ENCODE results near the gene CACNB3. TPM values are rescaled to one million over a fixed set of nuclear protein-coding genes. Genes with fewer than 3 reads are reported as not detected.

The CACNB3 gene
- 11.7 and 20.4 TPM in 2 replicates for total RNA-seq (2014; rRNA removed; shearing (Covaris generic))

DNA sequence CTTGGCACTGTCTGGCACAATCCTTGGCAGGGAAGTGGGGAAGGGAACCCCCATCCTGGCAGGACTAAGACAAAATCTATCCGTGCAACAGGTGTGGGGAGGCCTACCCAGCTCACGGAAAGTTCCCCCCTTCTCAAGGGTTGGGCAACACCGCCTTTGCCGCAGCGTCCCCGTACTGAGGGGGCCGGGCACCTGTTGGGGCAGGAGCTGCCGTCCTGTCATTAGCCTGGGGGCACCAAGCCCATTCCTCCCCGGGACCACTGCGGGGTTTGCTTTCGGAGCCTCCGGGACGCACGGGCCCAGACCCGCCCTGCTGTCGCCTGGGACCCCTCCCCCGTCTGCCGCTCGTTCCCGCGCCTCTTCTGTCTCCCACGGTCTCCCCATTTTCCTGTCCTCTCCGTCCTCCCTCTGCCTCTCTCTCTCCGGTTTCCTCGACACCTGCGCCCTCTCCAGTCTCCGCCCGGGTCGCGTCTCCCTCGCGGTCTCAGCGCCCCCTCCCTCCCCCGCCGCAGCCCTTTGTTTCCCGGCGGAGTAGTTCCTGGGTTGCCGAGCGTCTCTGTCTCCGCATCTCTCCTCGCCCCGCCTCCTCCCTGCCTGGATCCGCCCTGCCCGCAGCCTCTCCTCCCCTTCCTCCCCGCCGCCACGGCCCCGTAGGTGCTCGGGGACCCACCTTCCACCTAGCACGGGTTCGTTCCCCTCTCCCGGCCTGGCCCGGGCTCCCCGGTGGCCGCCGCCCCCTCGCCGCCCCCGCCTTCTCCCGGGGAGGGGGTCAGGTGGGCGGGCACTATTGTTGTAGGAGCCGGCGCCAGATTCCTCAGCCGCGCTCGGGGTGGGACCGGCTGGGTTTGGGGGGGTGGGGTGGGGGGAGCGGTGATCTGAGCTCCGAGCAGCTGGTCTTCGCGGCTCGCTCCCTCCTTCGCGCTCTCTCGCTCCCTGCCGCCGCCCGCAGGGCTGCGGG lies at the start of gene CACNB3:
CACNB3 (plus strand) TSS at position 624 of the 958 bp plus-strand sequence. CDS start 434 bp downstream, outside the sequence.
- peak; percentile 41 for DNase-seq (ENCODE audit: low spot score)

DNA sequence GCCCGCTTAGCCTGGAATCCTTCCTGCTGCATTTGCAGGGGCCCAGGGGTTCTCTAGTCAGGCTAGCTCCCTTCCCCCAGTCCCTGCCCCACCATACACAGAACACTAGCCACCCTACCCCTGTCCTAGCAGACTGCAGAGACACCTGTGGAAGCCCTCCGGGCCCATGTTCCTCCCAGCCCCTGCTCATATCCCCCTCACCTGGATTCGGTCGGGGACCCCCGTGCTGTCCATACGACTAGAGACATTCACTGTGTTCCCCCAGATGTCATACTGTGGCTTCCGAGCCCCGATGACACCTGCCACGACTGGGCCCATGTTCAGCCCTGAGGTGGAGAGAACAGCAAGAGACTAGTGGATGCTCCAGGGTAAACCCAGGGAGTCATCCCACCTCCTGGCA lies 49.6 kb upstream of the CACNB3 start:
- DNase-seq (ENCODE audit: low spot score): no peak

DNA sequence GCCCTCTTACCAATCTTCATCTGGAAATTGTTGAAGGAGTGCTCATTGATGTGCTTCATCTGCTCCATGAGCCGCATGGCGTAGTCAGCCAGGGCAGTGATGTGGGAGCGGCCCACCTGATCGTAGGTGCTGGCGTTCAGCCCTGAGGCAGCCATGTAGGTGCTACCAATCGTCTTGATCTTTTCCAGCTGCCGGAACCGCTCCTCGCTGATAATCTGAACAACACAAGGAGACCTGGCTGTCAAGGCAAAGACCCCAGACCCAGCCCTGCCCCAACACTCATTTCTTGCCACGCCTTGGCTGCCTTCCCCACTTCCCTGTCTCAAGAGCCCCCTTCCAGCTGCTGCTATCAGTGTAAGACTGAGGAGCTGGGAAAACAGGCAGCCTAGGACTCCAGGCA lies 47.5 kb upstream of the CACNB3 start:
- no peak for DNase-seq (ENCODE audit: low spot score)

DNA sequence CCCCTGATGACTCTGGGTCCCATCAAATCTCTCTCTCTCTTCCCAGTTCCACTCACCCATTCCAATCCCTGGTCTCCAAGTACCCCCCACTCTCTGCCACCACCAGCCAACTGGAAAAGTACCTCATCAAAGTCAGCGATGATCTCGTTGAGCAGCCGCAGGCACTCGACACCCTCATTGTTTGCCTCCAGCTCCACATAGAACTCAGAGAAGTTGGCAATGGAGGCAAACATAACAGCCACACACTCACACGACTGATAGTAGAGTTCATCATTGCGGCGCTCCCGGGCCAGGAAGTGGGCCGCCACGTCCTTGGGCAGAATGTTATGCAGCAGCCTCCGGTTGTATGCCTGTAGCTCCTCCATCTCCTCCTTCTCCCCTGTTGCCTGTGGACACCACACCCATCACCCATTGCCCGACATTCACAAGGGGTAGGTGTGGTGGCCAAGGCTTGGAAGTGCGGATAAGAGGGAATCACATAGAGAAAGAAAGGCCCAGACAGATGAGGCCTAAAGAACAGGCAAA lies 46.6 kb upstream of the CACNB3 start:
- DNase-seq (ENCODE audit: low spot score): no peak

DNA sequence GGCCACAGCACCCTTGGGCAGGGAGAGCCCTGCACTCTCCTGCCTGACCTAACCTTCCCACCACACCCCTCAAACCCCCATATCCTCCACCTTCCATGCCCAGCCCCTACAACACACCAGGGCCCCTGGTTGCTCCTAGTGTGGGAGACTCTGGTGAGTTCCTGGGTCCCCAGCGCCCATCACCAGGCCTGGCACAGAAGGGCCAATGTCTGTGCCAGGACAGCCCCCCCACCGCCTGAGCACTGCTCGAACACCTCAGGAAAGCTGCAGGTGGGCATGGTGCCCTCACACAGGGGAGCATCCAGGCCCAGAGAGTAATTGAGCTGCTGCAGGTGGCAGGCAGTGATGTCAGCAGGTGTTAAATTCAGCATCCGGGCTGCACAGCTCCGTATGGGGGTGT lies 44.6 kb upstream of the CACNB3 start:
- no peak for DNase-seq (ENCODE audit: low spot score)

DNA sequence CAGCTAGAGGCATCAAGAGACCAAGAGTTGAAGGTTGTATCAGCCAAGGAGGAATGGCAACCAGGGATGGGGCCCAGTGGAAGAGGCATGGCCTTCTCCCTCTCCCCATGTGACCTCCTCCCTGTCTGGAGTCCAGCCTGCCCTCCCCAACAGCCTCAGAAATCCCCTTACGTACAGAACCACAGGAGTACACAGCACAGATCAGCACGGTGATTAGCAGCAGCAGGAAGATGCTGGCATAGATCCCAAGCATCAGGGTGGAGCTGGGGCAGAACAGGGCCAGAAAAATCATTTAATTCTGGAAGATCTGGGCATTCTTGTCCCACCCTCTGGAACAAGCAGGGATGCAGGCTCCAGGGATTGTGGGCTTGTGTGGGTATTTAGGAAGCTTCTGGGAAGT lies 43.8 kb upstream of the CACNB3 start:
- DNase-seq (ENCODE audit: low spot score): no peak

DNA sequence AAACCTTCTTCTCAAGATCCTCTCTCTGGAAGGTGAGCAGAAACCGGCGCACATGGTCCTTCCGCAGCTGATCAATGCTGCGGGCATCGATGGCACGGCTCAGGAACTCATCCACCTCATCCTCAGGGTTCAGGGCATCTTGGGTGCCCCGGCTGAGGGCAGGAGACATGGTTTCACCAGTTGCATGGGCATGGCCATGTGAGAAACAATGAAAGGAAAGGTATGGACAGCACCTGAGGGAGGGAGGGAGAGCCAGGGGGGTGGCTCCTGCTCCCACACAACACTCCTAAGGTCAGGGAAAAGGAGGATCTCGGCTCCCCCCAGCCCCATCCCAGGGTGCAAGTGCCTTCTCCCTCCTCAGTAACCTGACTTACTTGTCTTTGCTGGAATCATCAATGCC lies 43.0 kb upstream of the CACNB3 start:
- no peak for DNase-seq (ENCODE audit: low spot score)

DNA sequence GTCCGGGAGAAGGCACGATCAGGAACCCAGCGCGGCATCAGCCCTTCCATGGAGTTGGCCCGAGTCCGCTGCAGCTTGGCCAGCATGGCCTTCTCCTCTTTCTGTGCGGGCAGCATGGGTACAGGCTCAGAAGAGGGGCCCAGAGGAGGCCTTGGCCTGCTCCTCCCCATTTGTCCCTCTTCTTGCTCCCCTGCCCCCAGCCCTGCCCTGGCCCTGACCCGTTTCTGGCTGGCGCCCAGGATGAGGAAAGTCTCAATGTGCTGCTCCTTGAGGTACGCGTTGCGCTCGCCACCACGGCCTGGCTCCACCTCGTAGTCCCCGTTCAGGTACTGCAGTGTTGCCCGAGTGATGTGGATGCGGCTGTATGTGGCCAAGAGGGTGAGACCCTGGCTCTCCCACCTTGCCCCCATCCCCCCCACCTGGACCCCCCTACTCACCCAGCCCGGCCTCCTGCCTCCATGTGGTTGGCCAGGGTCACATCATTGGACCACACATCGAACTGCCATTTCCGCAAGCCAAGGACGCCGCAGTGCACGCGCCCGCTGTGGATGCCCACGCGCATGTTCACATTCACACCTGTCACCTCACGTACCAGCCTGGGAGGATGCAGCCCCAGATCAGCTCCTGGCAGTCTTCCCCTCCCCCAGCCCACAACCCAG lies 42.2 kb upstream of the CACNB3 start:
- DNase-seq (ENCODE audit: low spot score): no peak

DNA sequence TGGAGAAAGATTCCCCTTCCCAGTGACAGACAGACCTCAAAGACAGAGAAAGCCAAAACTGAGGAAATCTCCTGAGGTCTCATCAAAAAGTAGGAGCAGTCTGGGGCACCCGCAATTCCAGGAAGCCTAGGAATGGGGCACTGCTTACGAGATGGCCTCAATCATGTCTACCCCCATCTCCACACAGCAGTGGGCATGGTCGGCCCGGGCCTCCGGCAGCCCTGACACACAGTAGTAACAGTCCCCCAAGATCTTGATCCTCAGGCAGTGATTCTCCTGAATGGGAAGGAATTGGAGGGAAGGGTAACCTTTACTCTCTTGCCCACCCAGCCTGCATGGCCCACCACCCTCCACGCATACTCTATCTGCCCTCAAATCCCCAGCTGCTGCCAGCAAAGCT lies 41.3 kb upstream of the CACNB3 start:
- DNase-seq (ENCODE audit: low spot score): no peak

DNA sequence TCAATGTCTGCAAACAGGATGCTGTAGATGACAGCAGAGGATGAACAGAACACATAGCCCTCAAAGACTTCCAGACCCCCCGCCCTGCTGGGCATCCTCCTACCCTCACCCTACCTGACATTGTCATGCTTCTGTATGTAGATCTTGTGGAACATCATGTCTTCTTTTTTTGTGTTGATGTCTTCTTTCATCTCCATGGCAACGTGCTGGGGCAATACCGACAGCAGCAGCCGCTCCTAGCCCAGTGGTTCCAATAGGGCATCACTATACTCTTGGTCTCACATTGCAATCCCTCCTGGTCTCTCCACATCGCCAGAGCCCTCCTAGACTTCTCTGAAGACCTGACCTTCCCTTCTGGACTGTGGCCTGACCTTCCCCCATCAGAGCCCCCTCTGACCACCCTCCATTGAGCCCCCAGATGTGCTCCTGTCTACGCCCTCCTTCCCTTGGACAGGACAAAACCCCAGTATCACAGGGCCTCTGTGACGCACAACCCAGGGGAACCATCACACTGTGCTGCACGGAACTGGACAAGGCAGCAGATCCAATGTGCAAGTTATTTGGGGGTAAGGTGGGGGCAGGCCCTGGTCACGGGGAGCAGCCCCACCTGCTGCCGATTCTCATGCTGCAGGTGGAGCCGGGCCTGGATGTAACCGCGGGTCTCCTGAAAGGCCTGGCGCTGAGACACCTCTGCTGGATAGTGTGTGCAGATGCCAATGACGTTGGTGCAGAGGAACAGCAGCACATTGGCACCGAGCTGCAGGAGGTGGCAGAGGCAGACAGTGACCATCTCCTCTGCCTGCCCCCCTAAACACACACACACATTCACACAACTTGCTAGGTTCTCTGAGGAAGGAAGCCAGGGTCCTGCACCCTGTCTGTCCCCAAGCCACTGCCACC lies 40.5 kb upstream of the CACNB3 start:
- no peak for DNase-seq (ENCODE audit: low spot score)

DNA sequence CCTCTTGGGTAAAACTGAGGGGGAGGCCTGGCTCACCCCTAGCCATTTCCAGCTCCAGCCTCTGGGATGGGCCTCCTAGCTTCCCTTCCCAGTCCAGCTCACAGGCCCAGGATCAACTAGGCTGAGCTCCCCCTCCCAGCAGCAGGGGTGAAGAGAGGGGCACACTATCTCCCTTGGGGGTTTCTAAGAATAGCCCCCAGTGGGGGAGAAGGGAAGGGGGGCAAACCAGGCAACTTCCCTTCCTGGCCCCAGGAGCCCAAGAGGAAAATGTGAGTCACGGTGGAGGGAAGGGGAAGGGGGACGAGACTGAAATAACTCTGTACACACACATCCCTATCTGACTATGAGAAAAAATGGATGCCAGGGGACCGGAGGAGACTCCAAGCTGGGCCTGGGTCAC lies 38.4 kb upstream of the CACNB3 start:
- DNase-seq (ENCODE audit: low spot score): peak; percentile 53

DNA sequence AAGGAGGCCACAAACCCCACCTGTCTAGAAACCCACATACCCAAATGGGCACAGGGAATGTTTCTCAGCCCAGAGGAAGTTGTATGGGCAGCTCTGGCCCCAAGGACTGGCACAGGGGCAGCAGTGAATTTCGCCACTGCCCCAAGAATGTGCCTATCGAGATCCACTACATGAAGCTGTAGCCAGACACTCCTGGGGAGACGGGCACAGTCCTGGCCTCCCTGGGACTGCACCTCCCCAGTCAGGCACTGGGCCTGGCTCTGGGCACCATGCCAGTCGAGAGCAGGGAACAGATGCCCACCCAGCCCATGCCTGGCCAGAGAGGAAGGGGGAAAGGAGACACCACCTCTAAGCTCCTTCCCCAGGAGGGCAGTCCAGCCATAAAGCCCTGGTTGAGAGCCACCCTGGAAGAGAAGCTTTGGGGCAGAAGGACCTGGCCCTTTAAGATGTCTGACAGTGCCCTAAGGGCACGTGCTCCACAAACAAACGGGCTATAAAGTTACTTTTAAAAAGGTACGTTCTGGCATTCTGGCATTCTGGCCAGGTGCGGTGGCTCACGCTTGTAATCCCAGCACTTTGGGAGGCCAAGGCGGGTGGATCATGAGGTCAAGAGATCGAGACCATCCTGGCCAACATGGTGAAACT lies 37.8 kb upstream of the CACNB3 start:
- no peak for DNase-seq (ENCODE audit: low spot score)

DNA sequence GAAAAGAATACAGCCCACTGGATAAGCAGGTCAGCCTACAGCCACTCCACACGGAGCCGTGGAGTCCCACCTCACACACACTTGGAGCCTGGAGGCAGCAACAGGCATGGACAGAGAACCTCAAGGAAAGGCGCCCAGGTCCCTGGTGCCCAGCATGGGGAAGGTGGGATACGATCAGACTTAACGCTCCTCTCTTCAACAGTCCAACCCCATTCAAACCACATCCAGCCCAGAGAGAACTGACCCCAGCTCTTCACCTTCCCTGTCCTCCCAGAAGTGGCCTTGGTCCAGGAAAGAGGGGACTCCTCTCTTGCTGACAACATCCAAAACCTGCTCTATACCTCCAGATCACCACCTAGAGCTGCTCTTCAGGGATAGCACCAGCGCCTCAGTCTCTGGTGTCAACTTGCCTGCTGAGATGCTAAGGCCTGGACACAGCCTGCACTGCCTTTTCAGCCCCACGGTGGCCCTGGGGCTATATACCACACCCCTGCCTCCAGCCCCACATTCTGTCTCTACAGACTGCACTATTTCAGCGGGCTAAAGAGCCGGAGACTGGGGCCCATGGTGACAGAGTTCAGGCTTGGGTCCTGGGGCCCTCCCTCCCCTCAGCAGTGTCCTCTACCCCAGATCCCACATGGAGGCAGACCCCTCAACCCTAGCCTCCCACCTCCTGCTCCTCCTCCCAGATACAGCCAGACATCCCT lies 36.4 kb upstream of the CACNB3 start:
- DNase-seq (ENCODE audit: low spot score): no peak

DNA sequence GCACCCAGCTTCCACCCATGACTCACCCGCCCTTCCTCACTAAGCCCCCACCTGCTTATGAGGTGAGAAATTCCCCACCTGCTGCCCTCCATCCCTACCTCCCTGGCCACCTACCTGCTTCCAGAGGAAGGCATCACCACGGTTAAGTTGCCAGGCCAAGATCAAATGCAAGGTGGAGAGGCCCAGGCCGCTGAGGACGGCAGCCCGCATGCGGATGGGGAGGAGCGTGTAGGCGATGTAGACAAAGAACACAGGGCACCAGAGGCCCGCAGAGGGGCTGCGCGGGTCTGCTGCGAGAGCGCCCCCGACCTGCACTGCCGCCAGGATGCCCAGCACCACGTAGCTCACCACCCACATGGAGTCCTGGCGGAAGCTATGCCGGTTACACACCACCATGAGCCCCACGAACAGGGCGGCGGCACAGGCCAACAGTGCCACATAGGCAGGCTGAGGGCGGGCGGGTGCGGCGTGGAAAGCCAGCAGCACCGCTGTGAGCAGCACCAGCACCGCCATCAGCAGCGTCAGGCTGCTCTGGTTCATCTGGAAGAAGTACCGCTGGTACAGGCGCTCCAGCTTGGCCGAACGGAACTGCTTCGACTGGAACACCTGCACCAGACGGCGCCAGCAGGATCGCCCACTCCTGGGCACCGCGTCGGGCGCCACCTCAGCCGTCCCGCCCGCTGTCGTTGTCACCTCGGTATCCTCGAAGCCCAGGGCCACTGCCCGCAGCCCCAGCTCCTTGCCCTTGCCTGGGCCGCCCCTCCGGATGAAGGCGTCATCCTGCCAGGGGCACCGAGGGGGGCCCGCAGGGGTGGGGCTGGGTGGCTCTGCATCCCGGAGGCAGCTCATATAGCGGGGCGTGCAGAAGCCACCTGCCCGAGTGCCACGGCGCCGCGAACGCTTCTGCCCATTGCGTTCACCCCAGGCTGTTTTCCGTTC lies 35.6 kb upstream of the CACNB3 start:
- DNase-seq (ENCODE audit: low spot score): no peak

DNA sequence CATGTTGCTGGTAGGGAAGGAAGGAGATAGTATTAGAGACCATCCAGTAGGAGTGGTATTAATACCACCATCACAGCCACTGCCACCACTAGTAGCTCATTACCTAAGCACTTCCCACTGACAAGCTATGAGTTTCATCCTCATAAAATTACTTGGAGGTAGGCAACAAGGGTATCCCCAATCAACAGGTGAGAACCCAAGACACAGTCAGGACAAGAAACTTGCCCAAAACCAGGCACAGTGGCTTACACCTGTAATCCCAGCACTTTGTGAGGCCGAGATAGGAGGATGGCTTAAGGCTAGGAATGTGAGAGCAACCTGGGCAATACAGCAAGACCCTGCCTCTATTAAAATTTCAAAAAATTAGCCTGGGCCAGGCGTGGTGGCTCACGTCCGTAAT lies 34.9 kb upstream of the CACNB3 start:
- DNase-seq (ENCODE audit: low spot score): no peak

DNA sequence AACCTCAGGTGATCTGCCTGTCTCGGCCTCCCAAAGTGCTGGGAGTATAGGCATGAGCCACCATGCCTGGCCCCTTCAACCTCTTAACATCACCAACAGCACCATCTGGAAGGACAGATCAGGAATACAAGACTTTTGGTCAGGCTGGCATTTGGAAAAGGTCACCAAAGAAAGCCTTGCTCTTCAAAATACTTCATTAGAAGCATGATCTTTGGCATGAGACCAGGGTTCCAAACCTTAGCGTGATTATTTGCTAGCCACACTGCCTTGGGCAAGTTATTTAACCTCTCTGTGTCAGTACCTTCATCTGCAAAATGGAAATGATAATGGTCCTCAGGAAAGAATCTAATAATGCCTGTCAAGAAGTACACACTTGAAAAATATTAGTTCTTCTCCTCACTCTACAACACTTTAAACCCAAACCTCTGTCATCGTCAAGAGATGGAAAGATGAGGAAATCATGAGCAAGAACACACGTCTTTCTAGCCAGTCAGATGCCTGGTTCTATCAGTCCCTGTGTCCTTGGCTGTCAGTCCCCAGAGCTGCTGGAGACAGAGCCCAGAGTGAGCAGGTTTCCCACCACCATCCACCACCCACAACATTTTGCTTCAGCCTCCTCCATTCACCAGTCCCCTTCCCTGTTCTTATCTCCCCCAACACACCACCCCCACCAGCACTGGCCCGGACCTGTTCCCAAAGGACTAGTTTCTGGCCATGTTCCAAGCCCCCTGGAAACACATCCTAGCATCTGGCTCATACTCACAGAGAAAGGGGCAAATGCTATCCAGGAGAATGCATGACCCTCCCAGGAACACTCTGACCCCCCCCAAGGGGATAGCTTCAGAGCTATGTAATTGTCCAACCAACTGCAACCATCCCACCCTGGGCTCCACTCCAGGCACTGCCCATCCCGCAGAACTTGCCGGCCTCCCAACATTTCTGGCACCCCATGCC lies 31.4 kb upstream of the CACNB3 start:
- no peak for DNase-seq (ENCODE audit: low spot score)

DNA sequence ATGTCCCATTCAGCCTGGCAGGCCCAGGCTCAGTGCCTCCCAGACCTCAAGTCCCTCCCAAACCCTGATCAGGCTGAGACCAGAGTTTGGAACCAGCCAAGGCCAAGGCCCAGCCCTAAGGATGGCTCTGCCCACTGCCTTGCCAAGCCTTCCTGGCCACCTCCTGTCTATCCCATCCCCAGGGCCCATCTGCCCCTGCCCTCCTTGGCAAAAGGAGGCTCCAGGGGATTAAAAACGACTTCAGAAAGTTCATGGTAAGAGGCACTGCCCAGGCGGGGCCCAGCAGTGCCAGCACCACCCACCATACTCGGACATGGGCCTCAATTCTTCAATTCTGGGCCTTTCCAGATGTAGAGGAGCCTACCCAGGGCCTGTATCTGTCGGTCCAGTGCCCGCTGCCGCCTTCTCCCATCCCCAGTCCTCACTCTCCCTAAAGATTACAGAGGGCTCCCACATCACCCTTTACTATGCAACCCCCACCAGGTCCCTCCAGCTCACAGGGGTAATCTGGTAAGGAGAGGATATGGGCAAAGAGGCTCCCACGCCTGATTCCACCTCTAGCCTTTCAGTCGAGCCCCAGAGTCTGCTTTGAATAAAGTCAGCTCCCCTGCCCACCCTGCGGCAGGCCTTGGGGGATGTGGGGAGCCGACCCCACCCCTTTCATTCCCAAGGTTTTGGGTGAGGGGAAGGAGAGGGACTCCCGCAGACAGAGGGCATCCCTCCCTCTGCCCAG lies 30.3 kb upstream of the CACNB3 start:
- no peak for DNase-seq (ENCODE audit: low spot score)

DNA sequence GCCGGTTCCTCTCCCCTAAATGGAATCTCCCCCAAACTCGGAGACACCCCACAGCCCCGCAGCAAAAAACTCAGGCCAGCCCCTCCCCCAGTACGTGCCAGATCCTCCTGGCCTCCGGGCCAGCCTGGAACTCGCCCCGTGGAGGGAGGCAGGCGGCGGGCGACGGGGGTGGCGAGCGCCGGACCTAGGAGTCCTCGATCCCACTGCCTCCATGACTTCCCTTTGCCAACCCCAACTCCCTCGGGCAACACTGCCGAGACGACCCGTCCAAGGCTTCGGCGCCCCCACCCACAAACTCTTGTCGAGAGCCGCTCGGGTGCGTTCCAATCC lies 29.8 kb upstream of the CACNB3 start:
- DNase-seq (ENCODE audit: low spot score): no peak
